PC-9 (cell line): ENCODE measurements around the gene NT5C1A. TPM values are rescaled to one million over a fixed set of nuclear protein-coding genes. Genes with fewer than 3 reads are reported as not detected.

Experiments used
- BruUV-seq: library from RNA; stranded (reverse); fragments of 400-500 nt; replicated peaks from 2 replicates; lab custom pipeline; 2021; lab: Mats Ljungman, UMichigan
- CTCF ChIA-PET: fragments of 300-600 bp; sonication (Branson Sonifier 250); formaldehyde crosslinking; loops from one replicate; lab custom pipeline; 2022; ENCODE audit warnings: antibody characterized with exemption; lab: Charles Lee
- POLR2A ChIA-PET: fragments of 300-600 bp; sonication (Branson Sonifier 250); formaldehyde crosslinking; loops from one replicate; lab custom pipeline; 2022; ENCODE audit warnings: antibody characterized with exemption; ENCODE audit not compliant: unreplicated experiment; lab: Charles Lee
- DNase-seq, 2 experiments: peaks; one replicate each; pipeline versions ENCODE4 v3.0.0 to v3.0.0-alpha.2; 2015 to 2022; ENCODE audit warnings: mixed read lengths in 1 of 2
- H2AFZ ChIP-seq: fragments of 200-600 bp; sonication (generic); 2 replicates; pipeline ENCODE4 v1.8.1; 2017; ENCODE audit warnings: antibody characterized with exemption
- H3F3A ChIP-seq: fragments of 200-600 bp; sonication (generic); 2 replicates; pipeline ENCODE4 v1.8.1; 2017; ENCODE audit warnings: antibody characterized with exemption, mild to moderate bottlenecking, low read depth; ENCODE audit not compliant: insufficient read depth
- H3K27ac ChIP-seq: fragments of 200-600 bp; sonication (generic); 2 replicates; pipeline ENCODE4 v1.6.1; 2016; ENCODE audit warnings: mixed run types
- H3K27me3 ChIP-seq: fragments of 200-600 bp; sonication (generic); 2 replicates; pipeline ENCODE4 v1.6.1; 2016; ENCODE audit warnings: low read depth, mixed run types; ENCODE audit not compliant: insufficient read depth
- H3K36me3 ChIP-seq: fragments of 200-600 bp; sonication (generic); 2 replicates; pipeline ENCODE4 v1.6.1; 2016; ENCODE audit warnings: low read depth, mixed run types
- H3K4me1 ChIP-seq: fragments of 200-600 bp; sonication (generic); replicated peaks from 2 replicates; pipeline ENCODE4 v1.6.1; 2016; ENCODE audit warnings: mixed run types; ENCODE audit not compliant: insufficient read depth
- H3K4me2 ChIP-seq: fragments of 200-600 bp; sonication (generic); 2 replicates; pipeline ENCODE4 v1.6.1; 2017; ENCODE audit warnings: mixed run types
- H3K4me3 ChIP-seq: fragments of 200-600 bp; sonication (generic); 2 replicates; pipeline ENCODE4 v1.6.1; 2016; ENCODE audit warnings: mixed run types
- H3K79me2 ChIP-seq: fragments of 200-600 bp; sonication (generic); 2 replicates; pipeline ENCODE4 v1.6.1; 2017; ENCODE audit warnings: low read depth, mixed run types
- H3K9me2 ChIP-seq: fragments of 200-600 bp; sonication (generic); 2 replicates; pipeline ENCODE4 v1.8.1; 2017; ENCODE audit warnings: mild to moderate bottlenecking; ENCODE audit not compliant: insufficient read depth
- H3K9me3 ChIP-seq: fragments of 200-600 bp; sonication (generic); 2 replicates; pipeline ENCODE4 v1.8.1; 2016; ENCODE audit warnings: low read depth; ENCODE audit not compliant: insufficient read depth
- H4K20me1 ChIP-seq: fragments of 200-600 bp; sonication (generic); 2 replicates; pipeline ENCODE4 v1.8.1; 2017; ENCODE audit not compliant: insufficient read depth
- EZH2 ChIP-seq: fragments of 200-600 bp; sonication (generic); IDR thresholded peaks from 2 replicates; pipeline ENCODE4 v1.8.0; 2017; ENCODE audit warnings: antibody characterized with exemption, low read depth
- intact Hi-C: fragments of 100-400 bp; cut with micrococcal nuclease; formaldehyde crosslinking; loops from one replicate; pipeline ENCODE4 v1.10.0; 2022; ENCODE audit not compliant: unreplicated experiment
- total RNA-seq: library from RNA; stranded (reverse); gene quantifications from 2 replicates; pipeline ENCODE4 v1.2.3, GENCODE V29; 2021
- TF ChIP-seq, protein P1 (sequence below): fragments of 200-600 bp; sonication (generic); conservative IDR thresholded peaks from 2 replicates; pipeline ENCODE4 v1.6.1; 2017; ENCODE audit warnings: mixed run types, antibody characterized with exemption, mild to moderate bottlenecking, moderate library complexity

Gene NT5C1A
- total RNA-seq, 1 experiment from 2014 or later: not detected

GRCh38 chr1:39679821-39680220 is 7.9 kb upstream of the NT5C1A start:
- Histone ChIP-seq H3K4me1 (peaks cover 13% of the 10 kb centered on the region), H3K4me2 (no peak overlapping the region), H4K20me1 (no peaks in the 10 kb centered on the region), H3K36me3 (no peaks in the 10 kb centered on the region), H3K4me3 (no peak overlapping the region), H3F3A (no peaks in the 10 kb centered on the region), H3K27me3 (no peaks in the 10 kb centered on the region), H3K79me2 (no peaks in the 10 kb centered on the region), H3K27ac (no peak overlapping the region), H3K9me2 (no peaks in the 10 kb centered on the region), H3K9me3 (no peaks in the 10 kb centered on the region), H2AFZ (no peak overlapping the region)
- ChIA-PET POLR2A (interaction anchor here (0.5 kb wide), 1 partner anchor 9 kb away, joined by 3 read pairs; no protein-coding TSS in a partner anchor), CTCF (no interaction called here)
- no peak for TF ChIP-seq EZH2
- TF ChIP-seq, protein P1, sequence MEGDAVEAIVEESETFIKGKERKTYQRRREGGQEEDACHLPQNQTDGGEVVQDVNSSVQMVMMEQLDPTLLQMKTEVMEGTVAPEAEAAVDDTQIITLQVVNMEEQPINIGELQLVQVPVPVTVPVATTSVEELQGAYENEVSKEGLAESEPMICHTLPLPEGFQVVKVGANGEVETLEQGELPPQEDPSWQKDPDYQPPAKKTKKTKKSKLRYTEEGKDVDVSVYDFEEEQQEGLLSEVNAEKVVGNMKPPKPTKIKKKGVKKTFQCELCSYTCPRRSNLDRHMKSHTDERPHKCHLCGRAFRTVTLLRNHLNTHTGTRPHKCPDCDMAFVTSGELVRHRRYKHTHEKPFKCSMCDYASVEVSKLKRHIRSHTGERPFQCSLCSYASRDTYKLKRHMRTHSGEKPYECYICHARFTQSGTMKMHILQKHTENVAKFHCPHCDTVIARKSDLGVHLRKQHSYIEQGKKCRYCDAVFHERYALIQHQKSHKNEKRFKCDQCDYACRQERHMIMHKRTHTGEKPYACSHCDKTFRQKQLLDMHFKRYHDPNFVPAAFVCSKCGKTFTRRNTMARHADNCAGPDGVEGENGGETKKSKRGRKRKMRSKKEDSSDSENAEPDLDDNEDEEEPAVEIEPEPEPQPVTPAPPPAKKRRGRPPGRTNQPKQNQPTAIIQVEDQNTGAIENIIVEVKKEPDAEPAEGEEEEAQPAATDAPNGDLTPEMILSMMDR: no peak
- no TSS peak for BruUV-seq
- intact Hi-C loops: no loop called here
- no peak for DNase-seq

- no peak for DNase-seq
- H3K4me2 ChIP-seq: no peak overlapping the region
- no peaks in the 10 kb centered on the region for H3K36me3 ChIP-seq
- no peaks in the 10 kb centered on the region for H3K79me2 ChIP-seq
- H4K20me1 ChIP-seq: no peaks in the 10 kb centered on the region
- no peaks in the 10 kb centered on the region for H3K9me3 ChIP-seq
- H3F3A ChIP-seq: no peaks in the 10 kb centered on the region
- no peaks in the 10 kb centered on the region for H3K27me3 ChIP-seq
- POLR2A ChIA-PET: no interaction called here
- H3K4me3 ChIP-seq: no peak overlapping the region
- no peak for TF ChIP-seq EZH2
- no peaks in the 10 kb centered on the region for H3K9me2 ChIP-seq
- BruUV-seq: no TSS peak
- intact Hi-C loops: no loop called here
- no peak overlapping the region for H2AFZ ChIP-seq
- CTCF ChIA-PET: no interaction called here
- peaks cover 13% of the 10 kb centered on the region for H3K4me1 ChIP-seq
- no peak overlapping the region for H3K27ac ChIP-seq
Observed at GRCh38 chr1:39678889-39679288, 7.0 kb upstream of the NT5C1A start.

GRCh38 chr1:39677645-39678044 is 5.7 kb upstream of the NT5C1A start:
- no peak overlapping the region for H3K4me2 ChIP-seq
- H3K27me3 ChIP-seq: peaks cover 2% of the 10 kb centered on the region; the same call in 1 of the 2 replicates
- POLR2A ChIA-PET: interaction anchor here (0.6 to 0.7 kb wide), 2 partner anchors 61 to 195 kb away, joined by 4 to 5 read pairs; partner anchors contain the start of gene PPIE

More at GRCh38 chr1:39677645-39678044, 5.7 kb upstream of the NT5C1A start:
- no peaks in the 10 kb centered on the region for H3K79me2 ChIP-seq
- no peaks in the 10 kb centered on the region for H4K20me1 ChIP-seq
- no peaks in the 10 kb centered on the region for H3K36me3 ChIP-seq
- H3K4me1 ChIP-seq: peaks cover 13% of the 10 kb centered on the region
- intact Hi-C loops: no loop called here
- no peaks in the 10 kb centered on the region for H3F3A ChIP-seq
- no peak overlapping the region for H3K27ac ChIP-seq
- no TSS peak for BruUV-seq
- H3K9me2 ChIP-seq: no peaks in the 10 kb centered on the region
- no peak overlapping the region for H2AFZ ChIP-seq
- no peaks in the 10 kb centered on the region for H3K9me3 ChIP-seq
- CTCF ChIA-PET: no interaction called here
- no peak for DNase-seq
- H3K4me3 ChIP-seq: no peak overlapping the region
- TF ChIP-seq EZH2: no peak
- TF ChIP-seq, protein P1: no peak
